ENCODE measurements around the gene KLRC3.
"Not testable (repeated sequence)": the region's sequence is repeated elsewhere in the genome, so short reads cannot be mapped to it uniquely, and the experiment has no call there.

The KLRC3 gene

DNA sequence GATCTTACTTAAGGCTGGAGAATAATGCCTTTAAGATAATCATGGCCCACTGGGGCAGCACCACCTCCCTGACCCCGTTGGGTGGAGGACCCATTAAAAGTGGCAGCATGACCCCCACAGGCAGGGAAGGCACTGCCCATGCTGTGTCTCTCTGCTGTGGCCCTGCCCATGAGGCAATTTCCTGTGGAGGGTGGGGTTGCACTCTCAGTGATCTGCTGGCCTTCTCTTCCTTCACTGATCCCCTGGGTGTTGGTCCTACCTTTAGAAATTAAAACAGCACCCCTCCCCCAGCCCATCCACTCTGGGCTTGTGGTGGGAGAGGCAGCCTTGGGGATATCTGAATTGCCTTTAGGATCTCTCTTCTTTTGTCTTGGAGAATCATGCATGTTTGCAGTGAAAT lies 47.8 kb downstream of the KLRC3 start:
- no peak overlapping the region for H3K4me3 ChIP-seq (ENCODE audit: control insufficient read depth in 1 of 7, extremely low read depth in 1 of 7, insufficient read depth in 4 of 7, low read depth in 2 of 7, low read length in 6 of 7)
- ChIA-PET POLR2A (no interaction called here), CTCF (no interaction called here)
- no peak for DNase-seq
- H3K9me3 ChIP-seq (ENCODE audit: control extremely low read depth in 1 of 5, control insufficient read depth in 4 of 5, insufficient read depth in 2 of 5, low read depth in 1 of 5, low read length in 4 of 5) = peaks cover 0 to 14% (median 0%) of the 10 kb centered on the region in 5 experiments
- H3K27ac ChIP-seq (ENCODE audit: insufficient read depth in 1 of 2, low read depth in 1 of 2, low read length in 2 of 2, poor library complexity in 1 of 2, severe bottlenecking in 2 of 2) = no peak overlapping the region
- H3K36me3 ChIP-seq (ENCODE audit: control insufficient read depth in 4 of 4, insufficient read depth in 4 of 4, low read length in 3 of 4) = no peaks in the 10 kb centered on the region
- peaks cover 5 to 7% (median 5%) of the 10 kb centered on the region in 4 experiments for H3K4me1 ChIP-seq (ENCODE audit: control extremely low read depth in 1 of 4, control insufficient read depth in 4 of 4, insufficient read depth in 4 of 4, low read length in 3 of 4)
- peaks cover 0 to 2% (median 0%) of the 10 kb centered on the region in 5 experiments for H3K27me3 ChIP-seq (replicated peaks in 2 of 5; ENCODE audit: control insufficient read depth in 4 of 5, insufficient read depth in 5 of 5, low read length in 4 of 5)
- WGBS (ENCODE audit: insufficient coverage) = 100% methylated on average over 1 of the region's 1 CpG

GRCh38 chr12:10371893-10372535 lies 48.4 kb downstream of the KLRC3 start:
- H3K9me3 ChIP-seq (ENCODE audit: control extremely low read depth in 1 of 5, control insufficient read depth in 4 of 5, insufficient read depth in 2 of 5, low read depth in 1 of 5, low read length in 4 of 5) = peaks cover 0 to 16% (median 0%) of the 10 kb centered on the region in 5 experiments
- CTCF ChIA-PET; H3K36me3 ChIP-seq (ENCODE audit: control insufficient read depth in 4 of 4, insufficient read depth in 4 of 4, low read length in 3 of 4); H3K4me3 ChIP-seq (ENCODE audit: control insufficient read depth in 1 of 7, extremely low read depth in 1 of 7, insufficient read depth in 4 of 7, low read depth in 2 of 7, low read length in 6 of 7); H3K27me3 ChIP-seq (replicated peaks in 2 of 5; ENCODE audit: control insufficient read depth in 4 of 5, insufficient read depth in 5 of 5, low read length in 4 of 5); POLR2A ChIA-PET; H3K27ac ChIP-seq (ENCODE audit: insufficient read depth in 1 of 2, low read depth in 1 of 2, low read length in 2 of 2, poor library complexity in 1 of 2, severe bottlenecking in 2 of 2); DNase-seq; H3K4me1 ChIP-seq (ENCODE audit: control extremely low read depth in 1 of 4, control insufficient read depth in 4 of 4, insufficient read depth in 4 of 4, low read length in 3 of 4): not testable (repeated sequence)
- 57% methylated on average over 1 of the region's 6 CpGs for WGBS (ENCODE audit: insufficient coverage)

DNA sequence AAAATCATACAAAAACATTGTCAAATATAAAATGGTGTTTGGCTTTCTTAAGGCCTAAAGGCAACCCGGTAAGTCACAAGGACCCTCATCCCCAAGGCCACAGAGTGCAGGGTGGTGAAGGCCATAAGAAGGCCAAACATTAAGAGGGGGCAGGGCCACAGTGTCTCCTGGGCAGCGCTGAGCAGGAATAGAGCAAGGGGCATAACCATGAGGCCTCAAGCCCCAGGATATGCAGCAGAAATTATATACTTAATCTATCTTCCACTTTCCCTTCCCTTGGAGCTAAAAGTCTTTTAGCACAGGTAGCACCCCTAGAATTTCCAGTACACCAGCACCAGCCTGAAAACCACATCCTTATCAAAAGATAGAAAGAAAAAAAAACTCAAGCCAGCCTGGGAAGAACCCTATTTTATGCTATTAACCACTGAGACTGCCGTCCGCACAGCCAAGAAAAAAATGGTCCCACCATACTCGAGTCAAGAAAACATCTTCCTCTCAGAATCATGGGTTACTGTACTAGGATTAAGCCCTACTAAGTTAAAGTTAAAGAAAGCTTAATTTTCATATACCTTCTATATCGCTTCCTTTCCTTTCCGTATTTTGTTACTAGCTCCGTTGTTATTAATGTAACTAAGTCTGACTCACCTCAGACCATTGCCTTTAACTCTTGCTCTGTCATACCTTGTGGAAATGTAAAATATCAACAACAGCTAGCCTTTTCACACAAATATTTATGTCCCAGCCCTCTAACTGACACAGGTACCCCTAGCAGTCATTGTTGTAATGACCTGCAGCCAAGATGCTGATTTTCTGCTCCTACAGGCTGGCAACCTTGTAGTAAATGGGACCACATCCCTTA lies 50.6 kb downstream of the KLRC3 start:
- H3K27ac ChIP-seq (ENCODE audit: insufficient read depth in 1 of 2, low read depth in 1 of 2, low read length in 2 of 2, poor library complexity in 1 of 2, severe bottlenecking in 2 of 2) = no peak overlapping the region
- no peak overlapping the region for H3K4me3 ChIP-seq (ENCODE audit: control insufficient read depth in 1 of 7, extremely low read depth in 1 of 7, insufficient read depth in 4 of 7, low read depth in 2 of 7, low read length in 6 of 7)
- H3K4me1 ChIP-seq (ENCODE audit: control extremely low read depth in 1 of 4, control insufficient read depth in 4 of 4, insufficient read depth in 4 of 4, low read length in 3 of 4) = peaks cover 20 to 24% (median 22%) of the 10 kb centered on the region in 4 experiments
- no peak for DNase-seq
- H3K36me3 ChIP-seq (ENCODE audit: control insufficient read depth in 4 of 4, insufficient read depth in 4 of 4, low read length in 3 of 4) = no peaks in the 10 kb centered on the region
- H3K9me3 ChIP-seq (ENCODE audit: control extremely low read depth in 1 of 5, control insufficient read depth in 4 of 5, insufficient read depth in 2 of 5, low read depth in 1 of 5, low read length in 4 of 5) = peaks cover 0 to 14% (median 0%) of the 10 kb centered on the region in 5 experiments
- 97% methylated on average over 7 of the region's 8 CpGs for WGBS (ENCODE audit: insufficient coverage)
- POLR2A ChIA-PET = interaction anchor here (0.6 kb wide), 1 partner anchor 258 kb away, joined by 3 read pairs; no protein-coding TSS in a partner anchor
- peaks cover 0 to 2% (median 0%) of the 10 kb centered on the region in 5 experiments for H3K27me3 ChIP-seq (replicated peaks in 2 of 5; ENCODE audit: control insufficient read depth in 4 of 5, insufficient read depth in 5 of 5, low read length in 4 of 5)
- CTCF ChIA-PET = interaction anchor here (1.8 kb wide), 1 partner anchor 27 kb away, joined by 3 read pairs; no protein-coding TSS in a partner anchor

DNA sequence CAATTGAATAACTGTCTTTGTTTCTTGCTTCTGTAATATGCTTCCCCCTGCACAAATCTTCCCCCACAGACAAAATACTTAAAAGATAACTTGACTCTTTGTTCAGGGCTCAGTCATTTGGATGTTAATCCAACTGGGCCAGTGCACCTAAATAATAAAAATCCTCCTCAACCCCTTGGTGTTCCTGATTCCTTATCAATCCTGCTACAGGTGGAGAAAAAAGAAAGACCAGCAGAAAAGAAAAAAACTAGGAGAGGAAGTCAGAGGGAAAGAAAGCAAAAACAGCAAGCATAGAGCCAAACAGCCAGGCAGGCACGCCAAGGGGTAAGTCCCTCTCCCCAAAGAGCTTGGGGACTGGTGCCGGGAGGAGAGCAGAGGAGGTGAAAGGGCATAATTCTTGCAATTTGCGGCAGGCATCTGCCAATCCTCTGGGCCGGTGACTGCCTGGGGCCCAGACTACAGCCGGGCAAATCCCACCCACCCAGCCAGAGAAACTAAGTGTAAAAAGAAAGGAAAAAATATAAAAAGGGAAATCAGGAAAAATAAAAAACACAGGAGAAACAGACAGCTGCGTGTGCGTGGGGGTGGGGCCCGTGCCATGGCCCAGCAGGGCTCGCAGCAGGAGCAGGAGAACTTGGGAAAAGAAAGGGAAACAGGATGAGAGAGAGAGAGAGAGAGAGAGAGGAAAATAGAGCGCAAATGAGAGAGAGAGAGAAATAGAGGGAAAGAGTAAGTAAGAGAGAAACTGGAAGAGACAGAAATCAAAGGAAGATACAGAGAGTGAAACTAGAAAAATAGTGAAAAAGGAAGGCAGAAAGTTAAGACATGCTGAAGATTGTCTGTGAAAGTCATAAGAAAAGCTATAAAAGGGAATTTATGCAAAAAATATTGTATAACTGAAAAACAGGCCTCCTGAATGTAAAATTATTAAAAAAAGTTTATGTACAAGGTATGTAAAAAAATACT lies 51.9 kb downstream of the KLRC3 start:
- ChIA-PET POLR2A (no interaction called here), CTCF (interaction anchor here (0.7 to 3.0 kb wide), 4 partner anchors 29 to 191 kb away, joined by 3 to 10 read pairs (median 4); partner anchors contain the start of gene KLRC4)
- H3K4me3 ChIP-seq (ENCODE audit: control insufficient read depth in 1 of 7, extremely low read depth in 1 of 7, insufficient read depth in 4 of 7, low read depth in 2 of 7, low read length in 6 of 7) = no peak overlapping the region
- peaks cover 20 to 37% (median 31%) of the 10 kb centered on the region in 4 experiments for H3K4me1 ChIP-seq (ENCODE audit: control extremely low read depth in 1 of 4, control insufficient read depth in 4 of 4, insufficient read depth in 4 of 4, low read length in 3 of 4)
- no peaks in the 10 kb centered on the region for H3K36me3 ChIP-seq (ENCODE audit: control insufficient read depth in 4 of 4, insufficient read depth in 4 of 4, low read length in 3 of 4)
- peaks cover 0 to 14% (median 0%) of the 10 kb centered on the region in 5 experiments for H3K9me3 ChIP-seq (ENCODE audit: control extremely low read depth in 1 of 5, control insufficient read depth in 4 of 5, insufficient read depth in 2 of 5, low read depth in 1 of 5, low read length in 4 of 5)
- H3K27ac ChIP-seq (ENCODE audit: insufficient read depth in 1 of 2, low read depth in 1 of 2, low read length in 2 of 2, poor library complexity in 1 of 2, severe bottlenecking in 2 of 2) = no peak overlapping the region
- 97% methylated on average over 7 of the region's 10 CpGs for WGBS (ENCODE audit: insufficient coverage)
- no peak for DNase-seq
- peaks cover 0 to 2% (median 0%) of the 10 kb centered on the region in 5 experiments for H3K27me3 ChIP-seq (replicated peaks in 2 of 5; ENCODE audit: control insufficient read depth in 4 of 5, insufficient read depth in 5 of 5, low read length in 4 of 5)

GRCh38 chr12:10367714-10368113 lies 52.7 kb downstream of the KLRC3 start:
- Histone ChIP-seq H3K9me3 (ENCODE audit: control extremely low read depth in 1 of 5, control insufficient read depth in 4 of 5, insufficient read depth in 2 of 5, low read depth in 1 of 5, low read length in 4 of 5) (peaks cover 0 to 14% (median 0%) of the 10 kb centered on the region in 5 experiments), H3K4me1 (ENCODE audit: control extremely low read depth in 1 of 4, control insufficient read depth in 4 of 4, insufficient read depth in 4 of 4, low read length in 3 of 4) (peaks cover 21 to 42% (median 35%) of the 10 kb centered on the region in 4 experiments)
- H3K36me3 ChIP-seq (ENCODE audit: control insufficient read depth in 4 of 4, insufficient read depth in 4 of 4, low read length in 3 of 4); DNase-seq; POLR2A ChIA-PET; H3K27me3 ChIP-seq (replicated peaks in 2 of 5; ENCODE audit: control insufficient read depth in 4 of 5, insufficient read depth in 5 of 5, low read length in 4 of 5); H3K4me3 ChIP-seq (ENCODE audit: control insufficient read depth in 1 of 7, extremely low read depth in 1 of 7, insufficient read depth in 4 of 7, low read depth in 2 of 7, low read length in 6 of 7); H3K27ac ChIP-seq (ENCODE audit: insufficient read depth in 1 of 2, low read depth in 1 of 2, low read length in 2 of 2, poor library complexity in 1 of 2, severe bottlenecking in 2 of 2): not testable (repeated sequence)
- WGBS (ENCODE audit: insufficient coverage) = 100% methylated on average over 1 of the region's 4 CpGs
- CTCF ChIA-PET = interaction anchor here (1.3 to 4.1 kb wide), 9 partner anchors 19 to 196 kb away, joined by 3 to 16 read pairs (median 9); partner anchors contain the start of gene KLRC4

DNA sequence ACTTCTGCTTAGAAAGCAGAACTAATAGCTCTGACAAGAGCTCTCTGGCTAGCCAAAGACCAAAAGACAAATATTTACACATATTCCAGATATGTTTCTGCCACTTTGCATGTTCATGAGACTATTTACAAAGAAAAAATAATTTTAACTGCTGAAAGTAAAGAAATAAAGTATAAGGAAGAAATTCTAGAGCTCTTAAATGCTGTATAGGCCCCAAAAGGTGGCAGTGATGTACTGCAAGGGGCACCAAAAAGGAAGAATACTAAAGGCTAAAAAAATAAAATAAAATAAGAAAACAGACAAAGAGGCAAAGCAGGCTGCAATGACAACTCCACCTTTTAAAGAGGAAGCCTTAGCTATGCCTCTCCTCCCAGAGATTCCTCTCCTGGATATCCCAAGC lies 53.5 kb downstream of the KLRC3 start:
- H3K27ac ChIP-seq (ENCODE audit: insufficient read depth in 1 of 2, low read depth in 1 of 2, low read length in 2 of 2, poor library complexity in 1 of 2, severe bottlenecking in 2 of 2) = no peak overlapping the region
- no peaks in the 10 kb centered on the region for H3K36me3 ChIP-seq (ENCODE audit: control insufficient read depth in 4 of 4, insufficient read depth in 4 of 4, low read length in 3 of 4)
- peaks cover 25 to 43% (median 34%) of the 10 kb centered on the region in 4 experiments for H3K4me1 ChIP-seq (ENCODE audit: control extremely low read depth in 1 of 4, control insufficient read depth in 4 of 4, insufficient read depth in 4 of 4, low read length in 3 of 4)
- ChIA-PET CTCF (interaction anchor here (0.8 to 4.1 kb wide), 20 partner anchors 19 to 382 kb away, joined by 3 to 16 read pairs (median 4); partner anchors contain the start of genes KLRC4 and MAGOHB), POLR2A (no interaction called here)
- H3K9me3 ChIP-seq (ENCODE audit: control extremely low read depth in 1 of 5, control insufficient read depth in 4 of 5, insufficient read depth in 2 of 5, low read depth in 1 of 5, low read length in 4 of 5) = peaks cover 0 to 14% (median 0%) of the 10 kb centered on the region in 5 experiments
- no peaks in the 10 kb centered on the region for H3K27me3 ChIP-seq (replicated peaks in 2 of 5; ENCODE audit: control insufficient read depth in 4 of 5, insufficient read depth in 5 of 5, low read length in 4 of 5)
- H3K4me3 ChIP-seq (ENCODE audit: control insufficient read depth in 1 of 7, extremely low read depth in 1 of 7, insufficient read depth in 4 of 7, low read depth in 2 of 7, low read length in 6 of 7) = no peak overlapping the region
- peak; percentile 82 to 87 (median 85) for DNase-seq

Measured in common myeloid progenitor, CD34-positive (primary cell).